22Rv1 (cell line): Measurements from ENCODE around the gene NFIA.

Source experiments
- H3K27ac ChIP-seq: fragments of 450-650 bp; 2 replicates; pipeline ENCODE4 v1.5.1; 2017
- ZFX ChIP-seq: fragments of 450-650 bp; IDR thresholded peaks from 2 replicates; pipeline ENCODE4 v1.6.1; 2017; ENCODE audit warnings: antibody characterized with exemption, borderline replicate concordance
- TF ChIP-seq, protein P1 (sequence below): fragments of 450-650 bp; IDR thresholded peaks from 2 replicates; pipeline ENCODE4 v1.5.1; 2017; ENCODE audit warnings: mild to moderate bottlenecking

The NFIA gene

DNA sequence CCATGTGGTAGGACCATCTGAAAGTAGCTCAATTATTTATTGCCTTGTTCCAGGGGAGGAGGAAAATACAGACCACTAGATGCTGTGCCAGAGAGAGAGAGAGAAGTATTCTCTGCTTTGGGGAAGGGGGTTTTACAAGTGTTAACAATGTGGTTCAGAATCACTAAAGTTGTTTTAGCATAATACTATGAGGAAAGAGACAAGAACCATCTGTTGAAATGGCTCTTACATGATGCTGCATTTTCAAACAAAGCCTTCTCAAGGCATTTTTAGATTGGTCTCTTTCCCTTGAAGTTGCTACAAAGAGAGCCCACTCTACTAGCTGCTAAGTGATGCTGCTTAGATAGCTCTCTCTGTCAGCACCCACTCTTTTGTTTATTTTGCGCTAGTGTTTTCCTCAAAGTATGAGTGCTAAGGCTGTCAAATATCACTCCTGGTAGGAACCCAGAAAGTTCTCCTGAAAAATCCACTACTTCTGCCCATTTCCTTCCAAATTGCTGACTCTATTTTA is 255.1 kb downstream of the NFIA start:
- TF ChIP-seq, protein P1, sequence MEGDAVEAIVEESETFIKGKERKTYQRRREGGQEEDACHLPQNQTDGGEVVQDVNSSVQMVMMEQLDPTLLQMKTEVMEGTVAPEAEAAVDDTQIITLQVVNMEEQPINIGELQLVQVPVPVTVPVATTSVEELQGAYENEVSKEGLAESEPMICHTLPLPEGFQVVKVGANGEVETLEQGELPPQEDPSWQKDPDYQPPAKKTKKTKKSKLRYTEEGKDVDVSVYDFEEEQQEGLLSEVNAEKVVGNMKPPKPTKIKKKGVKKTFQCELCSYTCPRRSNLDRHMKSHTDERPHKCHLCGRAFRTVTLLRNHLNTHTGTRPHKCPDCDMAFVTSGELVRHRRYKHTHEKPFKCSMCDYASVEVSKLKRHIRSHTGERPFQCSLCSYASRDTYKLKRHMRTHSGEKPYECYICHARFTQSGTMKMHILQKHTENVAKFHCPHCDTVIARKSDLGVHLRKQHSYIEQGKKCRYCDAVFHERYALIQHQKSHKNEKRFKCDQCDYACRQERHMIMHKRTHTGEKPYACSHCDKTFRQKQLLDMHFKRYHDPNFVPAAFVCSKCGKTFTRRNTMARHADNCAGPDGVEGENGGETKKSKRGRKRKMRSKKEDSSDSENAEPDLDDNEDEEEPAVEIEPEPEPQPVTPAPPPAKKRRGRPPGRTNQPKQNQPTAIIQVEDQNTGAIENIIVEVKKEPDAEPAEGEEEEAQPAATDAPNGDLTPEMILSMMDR, result no peak
- no peak for TF ChIP-seq ZFX
- H3K27ac ChIP-seq, result no peak overlapping the region

DNA sequence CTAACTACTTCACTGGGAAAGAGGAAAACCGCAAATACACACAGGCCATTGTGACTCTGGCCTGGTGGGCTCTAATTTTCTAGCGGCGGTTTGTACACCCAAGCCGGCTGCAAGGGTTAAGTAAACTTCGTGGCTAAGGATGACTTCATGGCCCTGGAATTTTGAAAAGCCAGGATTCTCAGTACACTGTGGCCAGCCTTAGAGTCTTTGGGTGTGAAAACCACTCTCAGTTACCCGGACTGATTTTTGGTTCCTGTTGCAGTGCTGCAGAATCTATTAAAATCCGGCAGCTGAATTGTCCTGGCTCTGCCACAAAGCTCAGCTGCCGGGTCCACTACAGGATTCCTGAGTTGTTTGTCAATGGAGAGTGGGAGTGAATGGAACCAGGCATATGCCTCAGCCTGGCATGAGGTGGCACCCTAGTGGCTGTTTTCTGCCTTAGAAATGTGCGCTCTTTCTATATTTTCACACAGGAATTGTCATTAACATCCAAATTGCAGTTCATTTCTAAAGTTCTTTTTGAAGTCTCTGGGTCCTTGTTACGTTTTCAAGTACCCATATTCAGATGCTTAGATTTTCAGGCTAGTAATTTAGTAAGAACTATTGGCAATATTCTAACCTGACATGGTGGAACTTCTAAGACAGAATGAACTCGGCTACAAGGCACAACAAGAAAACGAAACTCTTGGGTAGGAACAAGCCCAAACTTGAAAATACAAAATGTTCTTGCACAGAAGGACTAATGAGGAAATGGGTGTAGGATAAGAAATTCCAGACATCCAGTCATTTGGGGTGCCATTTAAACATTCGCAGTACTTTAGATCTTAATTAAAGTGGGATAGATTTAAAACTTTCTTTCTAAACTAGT is 255.9 kb downstream of the NFIA start:
- H3K27ac ChIP-seq, result no peak overlapping the region
- TF ChIP-seq, protein P1, result peak; percentile 85
- TF ChIP-seq ZFX, result no peak

DNA sequence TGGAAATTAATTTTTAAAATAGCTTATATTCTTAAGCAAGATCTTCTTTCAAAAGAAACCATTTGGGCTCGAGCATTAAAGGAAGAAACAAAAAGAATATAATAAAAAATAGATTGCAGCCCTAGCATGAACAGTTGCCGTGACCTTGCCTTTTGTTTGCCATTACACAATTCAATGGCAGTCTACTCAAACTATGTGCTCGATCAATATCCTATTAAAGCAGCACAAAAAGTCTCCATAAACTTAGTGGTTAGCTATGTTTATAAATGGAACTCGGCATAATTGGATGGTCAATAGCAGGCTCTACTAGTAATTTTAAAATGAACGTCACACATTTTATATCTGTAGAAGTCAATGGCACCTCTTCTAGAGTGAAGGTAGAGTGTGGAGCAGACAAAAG is 256.5 kb downstream of the NFIA start:
- H3K27ac ChIP-seq, result no peak overlapping the region
- no peak for TF ChIP-seq ZFX
- TF ChIP-seq, protein P1, result no peak

DNA sequence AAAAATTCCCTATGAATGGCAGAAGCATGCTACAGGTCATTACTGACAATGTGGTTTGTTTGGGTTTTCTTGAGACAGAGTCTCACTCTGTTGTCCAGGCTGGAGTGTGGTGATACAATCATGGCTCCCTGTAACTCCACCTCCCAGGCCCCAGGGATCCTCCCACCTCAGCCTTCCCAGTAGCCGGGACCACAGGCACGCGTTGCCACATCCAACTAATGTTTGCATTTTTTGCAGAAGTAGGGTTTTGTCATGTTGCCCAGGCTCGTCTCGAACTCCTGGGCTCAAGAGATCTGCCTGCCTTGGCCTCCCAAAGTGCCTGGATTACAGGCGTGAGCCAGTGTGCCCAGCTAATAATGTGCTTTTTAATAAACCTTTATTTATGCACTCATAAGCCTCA is 259.1 kb downstream of the NFIA start:
- H3K27ac ChIP-seq, result no peak overlapping the region
- TF ChIP-seq ZFX, result no peak
- TF ChIP-seq, protein P1, result no peak

DNA sequence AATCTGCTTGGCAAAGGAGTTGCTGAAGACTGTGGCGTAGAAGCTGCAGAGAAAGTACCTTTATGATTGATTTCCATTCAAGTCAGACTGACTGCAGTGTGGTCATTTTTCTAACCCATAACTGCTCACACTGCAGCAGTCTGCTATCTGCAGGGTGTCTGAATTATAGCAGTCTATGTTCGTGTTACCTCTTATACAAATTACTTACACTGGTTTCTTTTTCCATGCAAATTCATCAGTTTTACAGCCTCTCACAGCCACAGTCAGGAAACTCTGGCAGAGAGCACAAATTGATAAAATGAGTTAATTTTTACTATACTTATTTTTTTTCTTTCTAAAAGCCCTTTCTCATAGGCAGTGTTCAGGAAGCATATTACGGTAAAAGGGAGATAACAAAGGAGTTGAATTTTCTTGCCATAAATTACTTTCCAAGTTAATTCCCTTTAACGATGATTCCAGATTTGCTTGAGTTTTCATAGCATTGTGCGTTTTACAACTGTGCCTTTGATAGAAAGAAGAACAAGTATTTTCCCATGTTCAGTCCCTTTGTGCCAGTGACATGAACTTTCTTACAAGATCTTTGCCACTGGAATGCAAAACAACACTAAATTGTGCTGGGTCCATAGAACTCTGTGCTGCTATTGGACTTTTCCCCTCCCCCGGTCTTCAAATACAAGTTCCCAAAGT is 261.5 kb downstream of the NFIA start:
- no peak overlapping the region for H3K27ac ChIP-seq
- TF ChIP-seq ZFX, result no peak

DNA sequence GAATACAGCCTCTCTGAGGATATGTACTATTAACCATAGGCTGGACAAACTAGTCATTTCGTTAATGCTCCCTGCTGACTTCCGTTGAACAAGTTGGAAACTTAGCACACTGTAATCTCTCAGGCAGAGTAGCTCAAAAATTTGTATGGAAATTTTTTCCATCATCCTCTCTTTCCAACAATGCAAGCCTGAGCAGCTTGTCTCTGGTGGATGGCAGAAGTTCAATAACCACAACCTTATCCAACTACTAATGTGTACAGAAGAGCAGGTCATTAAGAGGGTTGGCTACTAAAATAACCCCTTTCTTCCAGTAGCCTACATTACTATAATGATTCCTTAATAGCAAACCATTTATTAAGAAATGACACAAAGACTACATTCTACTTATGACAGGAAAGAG is 262.3 kb downstream of the NFIA start:
- H3K27ac ChIP-seq, result no peak overlapping the region
- TF ChIP-seq, protein P1, result no peak
- TF ChIP-seq ZFX, result no peak

DNA sequence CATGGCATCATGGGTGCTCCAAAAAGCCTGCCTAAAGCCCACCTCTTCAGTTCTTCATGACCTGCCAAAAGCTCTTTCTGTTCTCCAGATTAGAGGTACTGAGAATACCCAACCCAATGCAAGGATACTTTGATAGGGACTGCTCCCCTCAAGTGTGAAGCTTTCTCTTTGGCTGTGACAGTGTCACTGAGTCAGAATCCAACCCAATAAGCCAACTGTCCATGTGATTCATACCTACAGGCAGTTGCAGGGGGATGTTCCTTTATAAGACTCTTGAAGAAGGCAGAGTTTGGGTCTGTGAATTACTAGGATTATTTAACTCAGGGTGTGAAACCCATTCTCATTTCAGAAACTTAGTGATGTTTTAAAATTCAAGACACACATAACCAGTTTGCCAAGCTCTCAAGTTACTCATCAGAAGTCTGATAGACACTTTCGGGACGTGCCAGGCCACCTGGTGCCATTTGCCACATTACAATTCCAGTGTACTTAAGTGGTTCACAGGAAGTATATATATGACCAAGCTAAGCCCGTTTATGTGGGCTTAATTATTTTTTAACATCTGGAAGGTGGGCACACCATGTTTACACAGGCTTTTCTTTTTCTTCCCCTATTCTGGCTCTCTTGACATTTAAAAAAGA is 265.8 kb downstream of the NFIA start:
- no peak overlapping the region for H3K27ac ChIP-seq

More for the DNA sequence above, 265.8 kb downstream of the NFIA start:
- TF ChIP-seq ZFX, result no peak
- TF ChIP-seq, protein P1, result no peak
